ENCODE results near the gene TTLL5.

The TTLL5 gene

GRCh38 chr14:75972801-75973421, 311.9 kb downstream of the TTLL5 start:
- Histone ChIP-seq H3K9ac (ENCODE audit: low read length) (no peak overlapping the region), H2AFZ (ENCODE audit: low read depth, low read length, severe bottlenecking) (no peak overlapping the region), H3K27ac (ENCODE audit: low read depth, low read length) (no peak overlapping the region), H4K20me1 (ENCODE audit: low read depth, low read length) (no peaks in the 10 kb centered on the region), H3K36me3 (ENCODE audit: low read length) (no peaks in the 10 kb centered on the region), H3K9me3 (ENCODE audit: insufficient read depth, low read length) (no peaks in the 10 kb centered on the region), H3K9me2 (replicated peaks; ENCODE audit: insufficient read depth, low read length) (no peaks in the 10 kb centered on the region), H3F3A (ENCODE audit: insufficient read depth) (no peaks in the 10 kb centered on the region), H3K4me2 (ENCODE audit: low read depth, low read length, poor library complexity, severe bottlenecking) (no peak overlapping the region), H3K79me2 (ENCODE audit: insufficient read depth, low read length) (no peaks in the 10 kb centered on the region), H3K27me3 (ENCODE audit: low read length) (no peaks in the 10 kb centered on the region), H3K4me3 (ENCODE audit: insufficient read depth, low read length, poor library complexity, severe bottlenecking) (no peak overlapping the region)
- TF ChIP-seq EZH2phosphoT487 (conservative IDR thresholded peaks at IDR 0.05; ENCODE audit: low read length), result no peak
- no peak for TF ChIP-seq CTCF (IDR thresholded peaks at IDR 0.05; ENCODE audit: insufficient read depth, low read length, poor library complexity, severe bottlenecking)

DNA sequence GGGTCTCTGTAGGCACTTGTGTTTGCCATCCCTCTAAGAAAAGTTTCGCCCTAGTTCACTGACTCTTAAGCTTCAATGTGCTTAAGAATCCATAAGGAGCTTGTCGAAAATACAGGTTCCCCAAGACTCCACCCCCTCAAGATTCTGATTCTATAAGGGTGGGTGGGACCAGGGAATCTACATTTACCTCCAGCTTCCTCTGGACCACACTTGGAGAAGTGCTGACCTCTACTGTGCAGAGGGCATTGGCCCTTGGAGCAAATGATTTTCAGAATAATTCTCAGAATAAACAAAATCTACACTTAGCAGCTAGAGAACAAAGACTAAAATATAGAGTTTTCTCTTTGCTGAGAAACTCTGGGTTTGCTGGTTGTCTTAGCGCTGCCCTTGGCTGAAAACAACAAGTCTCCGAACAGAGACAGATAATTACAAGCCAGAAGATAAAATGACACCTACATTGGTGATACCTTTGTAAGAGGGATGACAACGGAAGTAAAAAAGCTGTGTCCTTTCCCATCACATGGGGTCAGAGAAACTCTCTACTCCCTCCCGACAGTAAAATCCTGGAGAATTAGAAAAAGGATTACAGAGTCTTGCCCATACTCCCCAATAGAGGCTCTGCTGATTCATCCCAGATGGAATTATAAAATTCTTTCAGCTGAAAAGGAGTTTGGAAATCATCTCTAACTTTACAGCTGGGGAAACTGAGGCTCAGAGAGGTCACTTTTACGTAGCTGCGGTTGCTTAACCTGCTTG, 316.0 kb downstream of the TTLL5 start:
- Histone ChIP-seq H3K4me3 (ENCODE audit: insufficient read depth, low read length, poor library complexity, severe bottlenecking) (no peak overlapping the region), H3K27ac (ENCODE audit: low read depth, low read length) (no peak overlapping the region), H3K9ac (ENCODE audit: low read length) (no peak overlapping the region), H3K9me3 (ENCODE audit: insufficient read depth, low read length) (no peaks in the 10 kb centered on the region), H2AFZ (ENCODE audit: low read depth, low read length, severe bottlenecking) (no peak overlapping the region), H3K79me2 (ENCODE audit: insufficient read depth, low read length) (no peaks in the 10 kb centered on the region), H4K20me1 (ENCODE audit: low read depth, low read length) (no peaks in the 10 kb centered on the region), H3F3A (ENCODE audit: insufficient read depth) (no peaks in the 10 kb centered on the region), H3K36me3 (ENCODE audit: low read length) (no peaks in the 10 kb centered on the region), H3K27me3 (ENCODE audit: low read length) (no peaks in the 10 kb centered on the region), H3K4me2 (ENCODE audit: low read depth, low read length, poor library complexity, severe bottlenecking) (no peak overlapping the region), H3K9me2 (replicated peaks; ENCODE audit: insufficient read depth, low read length) (no peaks in the 10 kb centered on the region)
- TF ChIP-seq EZH2phosphoT487 (conservative IDR thresholded peaks at IDR 0.05; ENCODE audit: low read length) (no peak), CTCF (IDR thresholded peaks at IDR 0.05; ENCODE audit: insufficient read depth, low read length, poor library complexity, severe bottlenecking) (no peak)

GRCh38 chr14:75977582-75977943, 316.5 kb downstream of the TTLL5 start:
- H3K79me2 ChIP-seq (ENCODE audit: insufficient read depth, low read length), result no peaks in the 10 kb centered on the region
- H3F3A ChIP-seq (ENCODE audit: insufficient read depth), result no peaks in the 10 kb centered on the region
- H3K27ac ChIP-seq (ENCODE audit: low read depth, low read length), result no peak overlapping the region
- H4K20me1 ChIP-seq (ENCODE audit: low read depth, low read length), result no peaks in the 10 kb centered on the region
- TF ChIP-seq CTCF (IDR thresholded peaks at IDR 0.05; ENCODE audit: insufficient read depth, low read length, poor library complexity, severe bottlenecking) (no peak), EZH2phosphoT487 (conservative IDR thresholded peaks at IDR 0.05; ENCODE audit: low read length) (no peak)
- no peak overlapping the region for H2AFZ ChIP-seq (ENCODE audit: low read depth, low read length, severe bottlenecking)
- no peaks in the 10 kb centered on the region for H3K27me3 ChIP-seq (ENCODE audit: low read length)
- no peaks in the 10 kb centered on the region for H3K9me3 ChIP-seq (ENCODE audit: insufficient read depth, low read length)
- no peaks in the 10 kb centered on the region for H3K36me3 ChIP-seq (ENCODE audit: low read length)
- no peak overlapping the region for H3K9ac ChIP-seq (ENCODE audit: low read length)
- H3K9me2 ChIP-seq (replicated peaks; ENCODE audit: insufficient read depth, low read length), result no peaks in the 10 kb centered on the region
- no peak overlapping the region for H3K4me3 ChIP-seq (ENCODE audit: insufficient read depth, low read length, poor library complexity, severe bottlenecking)
- H3K4me2 ChIP-seq (ENCODE audit: low read depth, low read length, poor library complexity, severe bottlenecking), result no peak overlapping the region

Data from SU-DHL-6 (cell line).